Stimulated activated CD8-positive, alpha-beta memory T cell treated with anti-CD3 and anti-CD28 coated beads, Interleukin-7, amount 100 ng/mL, for 1 hour (primary cell): ENCODE measurements around the gene SLC5A10.
"Not testable (repeated sequence)": the region's sequence is repeated elsewhere in the genome, so short reads cannot be mapped to it uniquely, and the experiment has no call there.

Source experiments
- DNase-seq, 2 donors: peaks; one replicate each; pipeline ENCODE4 v3.0.0-alpha.2; 2020; ENCODE audit warnings: low read depth in 2 of 2

Gene SLC5A10

GRCh38 chr17:19043032-19043431, 91.1 kb downstream of the SLC5A10 start:
- DNase-seq = not testable (repeated sequence)

- not testable (repeated sequence) for DNase-seq
Observed at GRCh38 chr17:19044643-19045042, 92.7 kb downstream of the SLC5A10 start.

GRCh38 chr17:19046782-19047375, 94.9 kb downstream of the SLC5A10 start, which contains the start of gene GRAP:
Gene GRAP (minus strand): TSS chr17:19046957. CDS start chr17:19046926, 31 bp downstream.
- not testable (repeated sequence) for DNase-seq

- DNase-seq = not testable (repeated sequence)
Observed at GRCh38 chr17:19047510-19047909, 95.5 kb downstream of the SLC5A10 start.

DNA sequence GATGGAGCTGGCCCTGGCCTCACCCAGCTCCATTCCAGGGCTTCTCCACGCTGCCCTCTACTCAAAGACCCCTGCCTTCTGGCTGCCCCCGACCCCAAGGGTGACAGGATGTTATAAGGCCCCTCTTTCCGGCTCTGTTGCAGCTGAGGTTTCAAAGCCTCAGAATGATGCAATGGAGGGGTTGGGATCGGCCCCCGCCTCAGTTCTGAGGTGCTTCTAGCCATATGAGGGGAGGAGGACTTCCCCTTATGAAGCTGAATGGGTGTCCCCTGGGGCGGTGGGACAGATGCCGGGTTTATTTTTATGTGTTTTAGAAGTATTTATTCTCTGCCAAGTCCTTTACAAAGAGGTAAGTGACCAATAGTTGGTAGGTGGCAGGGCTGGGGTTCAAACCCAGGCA, 96.9 kb downstream of the SLC5A10 start:
- DNase-seq = not testable (repeated sequence)

DNA sequence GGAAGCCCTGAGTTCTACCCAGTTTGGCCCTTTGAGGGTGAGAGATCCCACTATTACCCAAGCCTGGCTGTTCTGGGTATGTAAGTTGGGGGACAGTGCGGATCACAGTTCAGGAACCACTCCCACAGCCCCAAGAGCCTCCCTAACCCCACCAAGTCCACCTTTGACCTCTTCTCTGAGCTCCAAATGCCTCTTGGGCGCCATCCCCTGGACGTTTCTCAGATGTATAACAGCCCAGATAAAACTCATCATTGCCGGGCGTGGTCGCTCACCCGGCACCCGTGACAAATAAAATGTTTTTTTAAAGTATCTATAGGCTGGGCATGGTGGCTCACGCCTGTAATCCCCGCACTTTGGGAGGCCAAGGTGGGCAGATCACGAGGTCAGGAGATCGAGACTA, 103.5 kb downstream of the SLC5A10 start:
- DNase-seq = not testable (repeated sequence)

DNA sequence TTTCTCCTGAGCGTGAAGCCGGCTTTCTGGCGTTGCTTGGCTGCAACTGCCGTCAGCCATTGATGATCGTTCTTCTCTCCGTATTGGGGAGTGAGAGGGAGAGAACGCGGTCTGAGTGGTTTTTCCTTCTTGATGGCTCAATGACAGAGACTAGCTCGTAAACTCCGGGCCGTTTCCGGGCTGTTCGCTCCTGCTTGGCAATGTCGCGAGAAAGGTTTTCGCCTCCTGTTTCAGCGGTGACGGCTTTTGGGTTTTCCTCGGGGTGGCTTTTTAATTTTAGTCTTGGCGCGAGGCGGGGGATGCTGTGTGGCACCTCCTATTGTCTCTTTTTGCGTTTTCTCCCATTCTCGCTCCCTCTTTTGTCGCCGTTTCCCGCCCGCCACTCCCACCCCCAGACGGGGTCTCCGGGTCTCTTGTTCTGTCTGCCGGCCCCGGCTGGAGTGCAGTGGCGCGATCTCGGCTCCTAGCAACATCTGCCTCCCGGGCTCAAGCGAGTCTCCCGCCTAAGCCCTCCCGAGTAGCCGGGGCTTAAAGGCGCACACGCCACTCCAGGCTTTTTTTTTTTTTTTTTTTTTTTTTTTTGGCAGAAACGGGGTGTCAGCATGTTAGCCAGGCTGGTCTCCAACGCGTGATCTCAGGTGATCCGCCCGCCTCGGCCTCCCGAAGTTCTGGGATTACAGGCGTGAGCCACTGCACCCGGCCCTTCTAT, 110.2 kb downstream of the SLC5A10 start:
- peak in 1 of 2 donors; percentile 75 for DNase-seq

- not testable (repeated sequence) for DNase-seq
Observed at GRCh38 chr17:19062718-19063325, 110.9 kb downstream of the SLC5A10 start.

GRCh38 chr17:19063326-19063956, 111.5 kb downstream of the SLC5A10 start:
- DNase-seq = peak; percentile 46 to 57

- not testable (repeated sequence) for DNase-seq
Observed at GRCh38 chr17:19064378-19064777, 112.4 kb downstream of the SLC5A10 start.

DNA sequence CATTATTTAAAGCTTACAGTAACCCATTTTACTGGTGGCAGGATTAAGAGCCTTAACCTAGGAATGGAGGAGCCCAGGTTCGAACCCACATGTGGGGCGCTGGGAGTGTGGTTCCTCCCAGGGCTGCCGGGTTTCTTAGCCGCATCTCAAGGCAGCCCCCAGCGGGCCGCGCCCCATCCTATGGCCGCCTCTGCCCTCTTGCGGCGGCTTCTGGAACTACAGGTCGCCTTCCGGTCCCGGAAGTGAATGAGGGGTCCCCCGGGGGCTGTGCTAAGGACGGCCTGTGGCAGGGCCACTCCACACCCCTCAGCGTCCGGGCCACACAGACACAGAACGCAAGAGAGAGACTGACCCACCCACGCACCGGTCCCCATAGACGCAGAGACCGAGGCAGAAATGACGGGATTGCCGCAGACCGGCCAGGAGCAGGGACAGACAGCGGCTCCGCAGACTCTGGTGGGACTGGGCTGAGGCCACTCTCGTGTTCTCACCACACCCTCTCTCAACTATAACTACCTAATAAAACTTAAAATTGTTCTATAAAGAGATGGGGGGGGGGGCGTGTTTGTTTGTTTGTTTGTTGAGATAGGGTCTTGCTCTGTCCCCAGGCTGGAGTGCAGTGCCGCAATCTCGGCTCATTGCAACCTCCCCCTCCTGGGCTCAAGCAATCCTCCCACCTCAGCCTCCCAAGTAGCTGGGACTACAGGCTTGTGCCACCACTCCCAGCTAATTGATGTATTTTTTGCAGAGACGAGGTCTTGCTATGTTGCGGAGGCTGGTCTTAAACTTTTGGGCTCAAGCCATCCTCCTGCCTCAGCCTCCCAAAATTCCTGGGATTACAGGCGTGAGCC, 118.6 kb downstream of the SLC5A10 start:
- not testable (repeated sequence) for DNase-seq
